GM23338 (cell line): ENCODE data around the gene GADD45GIP1. TPM values are rescaled to one million over a fixed set of nuclear protein-coding genes. Genes with fewer than 3 reads are reported as not detected.

ENCODE experiments used
- ATAC-seq: fragments of 200-7000 bp; cut with Tn5 transposase; 3 replicates; pipeline ENCODE4 v1.9.1; 2020
- DNase-seq: peaks from one replicate; pipeline ENCODE4 v3.0.0-alpha.2; 2015; ENCODE audit warnings: low spot score
- H2AFZ ChIP-seq: fragments of 200-600 bp; sonication (generic); 2 replicates; pipeline ENCODE4 v1.8.0; 2016; ENCODE audit warnings: antibody characterized with exemption, mild to moderate bottlenecking, moderate library complexity
- H3F3A ChIP-seq: fragments of 200-600 bp; sonication (generic); replicated peaks from 2 replicates; pipeline ENCODE4 v1.8.0; 2017; ENCODE audit warnings: antibody characterized with exemption, mixed run types, low read depth
- H3K27ac ChIP-seq: fragments of 200-600 bp; sonication (generic); 2 replicates; pipeline ENCODE4 v1.6.1; 2016; ENCODE audit warnings: low read depth
- H3K27me3 ChIP-seq: fragments of 200-600 bp; sonication (generic); 2 replicates; pipeline ENCODE4 v1.8.0; 2016; ENCODE audit warnings: mild to moderate bottlenecking, mixed run types, moderate library complexity; ENCODE audit not compliant: insufficient read depth
- H3K36me3 ChIP-seq: fragments of 200-600 bp; sonication (generic); 2 replicates; pipeline ENCODE4 v1.8.0; 2016; ENCODE audit warnings: mild to moderate bottlenecking; ENCODE audit not compliant: insufficient read depth
- H3K4me1 ChIP-seq: fragments of 200-600 bp; sonication (generic); 2 replicates; pipeline ENCODE4 v1.8.0; 2016; ENCODE audit warnings: mild to moderate bottlenecking, moderate library complexity; ENCODE audit not compliant: insufficient read depth
- H3K4me2 ChIP-seq: fragments of 200-600 bp; sonication (generic); 2 replicates; pipeline ENCODE4 v1.7.1; 2017; ENCODE audit warnings: mixed run types
- H3K4me3 ChIP-seq: fragments of 200-600 bp; sonication (generic); 2 replicates; pipeline ENCODE4 v1.6.1; 2016; ENCODE audit warnings: mixed run types
- H3K79me2 ChIP-seq: fragments of 200-600 bp; sonication (generic); replicated peaks from 2 replicates; pipeline ENCODE4 v1.8.0; 2017; ENCODE audit warnings: mild to moderate bottlenecking; ENCODE audit not compliant: insufficient read depth
- H3K9me2 ChIP-seq: fragments of 200-600 bp; sonication (generic); 2 replicates; pipeline ENCODE4 v1.8.0; 2017; ENCODE audit not compliant: insufficient read depth
- H4K20me1 ChIP-seq: fragments of 200-600 bp; sonication (generic); replicated peaks from 2 replicates; pipeline ENCODE4 v1.8.0; 2017; ENCODE audit warnings: mild to moderate bottlenecking; ENCODE audit not compliant: insufficient read depth
- H3K27ac Mint-ChIP-seq: 2 replicates; pipeline ENCODE4 v1.8.0; 2020; ENCODE audit warnings: inconsistent platforms, mild to moderate bottlenecking, moderate library complexity, mixed read lengths
- H3K27me3 Mint-ChIP-seq: 3 replicates; pipeline ENCODE4 v1.8.0; 2022; ENCODE audit warnings: low read depth, mild to moderate bottlenecking, moderate library complexity, mixed read lengths, inconsistent platforms; ENCODE audit not compliant: insufficient read depth, poor library complexity
- H3K36me3 Mint-ChIP-seq: 3 replicates; pipeline ENCODE4 v1.8.0; 2021; ENCODE audit warnings: low read depth, mild to moderate bottlenecking, inconsistent platforms, moderate library complexity, mixed read lengths
- H3K4me1 Mint-ChIP-seq: 3 replicates; pipeline ENCODE4 v1.8.0; 2020; ENCODE audit warnings: mild to moderate bottlenecking, inconsistent platforms, mixed read lengths
- H3K4me3 Mint-ChIP-seq: 3 replicates; pipeline ENCODE4 v1.8.0; 2021; ENCODE audit warnings: moderate library complexity, mild to moderate bottlenecking, inconsistent platforms, mixed read lengths
- H3K9me3 Mint-ChIP-seq: 3 replicates; pipeline ENCODE4 v1.8.0; 2020; ENCODE audit warnings: moderate library complexity, mild to moderate bottlenecking, inconsistent platforms, mixed read lengths
- CREB1 ChIP-seq: fragments of 250-450 bp; sonication (Bioruptor Pico); IDR thresholded peaks from 2 replicates; pipeline ENCODE4 v1.5.0; 2020; ENCODE audit warnings: low read depth, mild to moderate bottlenecking, moderate library complexity
- CTCF ChIP-seq, 2 experiments: fragments of 200-600 bp in 1 of 2; sonication (generic) in 1 of 2; conservative IDR thresholded peaks; 2 replicates each; pipeline versions ENCODE4 v1.5.1 to v1.6.1; 2016 to 2017; ENCODE audit warnings: antibody characterized with exemption in 2 of 2, low read depth in 2 of 2, mild to moderate bottlenecking in 2 of 2, moderate library complexity in 1 of 2
- ETS1 ChIP-seq: IDR thresholded peaks from 2 replicates; pipeline ENCODE4 v1.6.1; 2016; ENCODE audit warnings: antibody characterized with exemption
- EZH2 ChIP-seq: fragments of 200-600 bp; sonication (generic); IDR thresholded peaks from one replicate; pipeline ENCODE4 v1.8.0; 2017; ENCODE audit warnings: antibody characterized with exemption, mild to moderate bottlenecking, low read depth; ENCODE audit not compliant: unreplicated experiment
- EZH2phosphoT487 ChIP-seq: fragments of 200-600 bp; sonication (generic); IDR thresholded peaks from one replicate; pipeline ENCODE4 v1.8.1; 2018; ENCODE audit warnings: antibody characterized with exemption; ENCODE audit not compliant: unreplicated experiment
- JUNB ChIP-seq: IDR thresholded peaks from one replicate; pipeline ENCODE4 v1.6.1; 2016; ENCODE audit warnings: antibody characterized with exemption; ENCODE audit not compliant: unreplicated experiment
- NANOG ChIP-seq: IDR thresholded peaks from 2 replicates; pipeline ENCODE4 v1.6.1; 2016; ENCODE audit warnings: antibody characterized with exemption, borderline replicate concordance
- POLR2AphosphoS5 ChIP-seq: IDR thresholded peaks from 2 replicates; pipeline ENCODE4 v1.6.1; 2016; ENCODE audit warnings: antibody characterized with exemption, low read depth
- REST ChIP-seq: IDR thresholded peaks from one replicate; pipeline ENCODE4 v1.6.1; 2018; ENCODE audit warnings: antibody characterized with exemption; ENCODE audit not compliant: unreplicated experiment
- STAT1 ChIP-seq: IDR thresholded peaks from one replicate; pipeline ENCODE4 v1.6.1; 2016; ENCODE audit warnings: antibody characterized with exemption; ENCODE audit not compliant: unreplicated experiment
- ZNF114 ChIP-seq: fragments of 250-450 bp; sonication (Bioruptor Pico); IDR thresholded peaks from 2 replicates; pipeline ENCODE4 v1.5.0; 2020; ENCODE audit warnings: mild to moderate bottlenecking, moderate library complexity
- ZNF331 ChIP-seq: fragments of 250-450 bp; sonication (Bioruptor Pico); IDR thresholded peaks from 2 replicates; pipeline ENCODE4 v1.5.0; 2020; ENCODE audit warnings: low read depth, mild to moderate bottlenecking, moderate library complexity
- ZNF462 ChIP-seq: fragments of 250-450 bp; sonication (Bioruptor Pico); IDR thresholded peaks from 2 replicates; pipeline ENCODE4 v1.5.0; 2020; ENCODE audit warnings: mild to moderate bottlenecking, moderate library complexity
- polyA plus RNA-seq: library from polyadenylated mRNA; unstranded; fragments of >200 nt; fragmentation: Nextera tagmentation; extraction: Ambion mirVana; gene quantifications from 2 replicates; pipeline ENCODE4 v1.2.1, GENCODE V29; 2016
- total RNA-seq: library from RNA; depleted of rRNA; stranded (reverse); fragments of >200 nt; shearing (Covaris generic); gene quantifications from 2 replicates; pipeline ENCODE4 v1.2.3, GENCODE V29; 2014

Gene GADD45GIP1
- total and polyA plus RNA-seq, 2 experiments from 2014 or later, result 63.9 to 255 TPM

- no peak for DNase-seq
- H3K27me3 ChIP-seq, result peaks cover 39% of the 10 kb centered on the region
- H2AFZ ChIP-seq, result no peak overlapping the region
- H4K20me1 ChIP-seq, result no peaks in the 10 kb centered on the region
- Mint-ChIP-seq H3K4me3 (no peak overlapping the region), H3K27me3 (peaks cover 21% of the 10 kb centered on the region), H3K4me1 (peaks cover 9% of the 10 kb centered on the region), H3K36me3 (no peaks in the 10 kb centered on the region), H3K9me3 (no peaks in the 10 kb centered on the region), H3K27ac (no peak overlapping the region)
- no peak for TF ChIP-seq STAT1
- TF ChIP-seq ZNF462 (CRISPR knock-in tag), result no peak
- no peak for TF ChIP-seq ZNF114 (CRISPR knock-in tag)
- TF ChIP-seq JUNB, result no peak
- no peak for TF ChIP-seq CTCF (conservative IDR thresholded peaks at IDR 0.05; ENCODE audit: low read depth in 2 of 2)
- TF ChIP-seq ZNF331 (CRISPR knock-in tag), result no peak
- no peak for TF ChIP-seq CREB1
- no peak for TF ChIP-seq EZH2phosphoT487
- TF ChIP-seq EZH2, result no peak
- TF ChIP-seq REST, result no peak
- no peak for TF ChIP-seq ETS1
- TF ChIP-seq NANOG, result no peak
- no peak for TF ChIP-seq POLR2AphosphoS5
- no peaks in the 10 kb centered on the region for H3K79me2 ChIP-seq
- no peak overlapping the region for H3K27ac ChIP-seq
- no peak overlapping the region for H3K4me3 ChIP-seq
- no peaks in the 10 kb centered on the region for H3K36me3 ChIP-seq
- peaks cover 13% of the 10 kb centered on the region; the same call in 1 of the 2 replicates for H3F3A ChIP-seq
- no peaks in the 10 kb centered on the region for H3K9me2 ChIP-seq
- no peaks in the 10 kb centered on the region; the same call in 1 of the 2 replicates for H3K4me1 ChIP-seq
- no peak for ATAC-seq
- H3K4me2 ChIP-seq, result no peak overlapping the region
Measured at GRCh38 chr19:12984143-12984627, 27.2 kb upstream of the GADD45GIP1 start.
